Measurements from ENCODE around the gene PMPCB. TPM values are rescaled to one million over a fixed set of nuclear protein-coding genes. Genes with fewer than 3 reads are reported as not detected.

The PMPCB gene
- total RNA-seq, 4 donors from 2014 or later: 34.7 to 65.0 (median 46.3) TPM

DNA sequence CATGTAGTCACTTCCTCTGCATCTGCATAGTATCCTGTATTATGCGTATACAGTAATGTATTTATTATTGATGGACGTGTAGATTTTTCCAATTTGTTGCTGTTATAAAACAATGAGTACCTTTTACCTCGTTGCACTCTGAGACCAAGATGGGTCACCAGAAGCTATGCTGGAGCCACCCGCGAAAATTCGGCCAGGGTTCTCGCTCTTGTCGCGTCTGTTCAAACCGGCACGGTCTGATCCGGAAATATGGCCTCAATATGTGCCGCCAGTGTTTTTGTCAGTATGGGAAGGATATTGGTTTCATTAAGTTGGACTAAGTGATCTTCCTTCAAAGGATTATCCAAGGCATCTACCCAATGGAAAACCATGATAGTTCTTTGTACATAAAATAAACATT is 51.2 kb downstream of the PMPCB start:
- intact Hi-C loops (cut with DNase I): no loop called here
- Histone ChIP-seq H3K27me3 (no peaks in the 10 kb centered on the region), H3K27ac (peak overlapping the region in 3 of 4 donors; percentile 86 to 93 (median 91)), H3K36me3 (peaks cover 0 to 12% (median 0%) of the 10 kb centered on the region in 3 donors), H3K4me3 (peak overlapping the region; percentile 58 to 97 (median 86)), H3K9me3 (no peaks in the 10 kb centered on the region), H3K4me1 (peaks cover 13 to 67% (median 29%) of the 10 kb centered on the region in 3 donors)
- WGBS, 2 donors: 18 to 35% methylated on average over 13 of the region's 13 CpGs
- TF ChIP-seq, protein P1, sequence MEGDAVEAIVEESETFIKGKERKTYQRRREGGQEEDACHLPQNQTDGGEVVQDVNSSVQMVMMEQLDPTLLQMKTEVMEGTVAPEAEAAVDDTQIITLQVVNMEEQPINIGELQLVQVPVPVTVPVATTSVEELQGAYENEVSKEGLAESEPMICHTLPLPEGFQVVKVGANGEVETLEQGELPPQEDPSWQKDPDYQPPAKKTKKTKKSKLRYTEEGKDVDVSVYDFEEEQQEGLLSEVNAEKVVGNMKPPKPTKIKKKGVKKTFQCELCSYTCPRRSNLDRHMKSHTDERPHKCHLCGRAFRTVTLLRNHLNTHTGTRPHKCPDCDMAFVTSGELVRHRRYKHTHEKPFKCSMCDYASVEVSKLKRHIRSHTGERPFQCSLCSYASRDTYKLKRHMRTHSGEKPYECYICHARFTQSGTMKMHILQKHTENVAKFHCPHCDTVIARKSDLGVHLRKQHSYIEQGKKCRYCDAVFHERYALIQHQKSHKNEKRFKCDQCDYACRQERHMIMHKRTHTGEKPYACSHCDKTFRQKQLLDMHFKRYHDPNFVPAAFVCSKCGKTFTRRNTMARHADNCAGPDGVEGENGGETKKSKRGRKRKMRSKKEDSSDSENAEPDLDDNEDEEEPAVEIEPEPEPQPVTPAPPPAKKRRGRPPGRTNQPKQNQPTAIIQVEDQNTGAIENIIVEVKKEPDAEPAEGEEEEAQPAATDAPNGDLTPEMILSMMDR (IDR thresholded peaks at IDR 0.05): no peak
- TF ChIP-seq POLR2A (IDR thresholded peaks at IDR 0.05): no peak
- DNase-seq: no peak

DNA sequence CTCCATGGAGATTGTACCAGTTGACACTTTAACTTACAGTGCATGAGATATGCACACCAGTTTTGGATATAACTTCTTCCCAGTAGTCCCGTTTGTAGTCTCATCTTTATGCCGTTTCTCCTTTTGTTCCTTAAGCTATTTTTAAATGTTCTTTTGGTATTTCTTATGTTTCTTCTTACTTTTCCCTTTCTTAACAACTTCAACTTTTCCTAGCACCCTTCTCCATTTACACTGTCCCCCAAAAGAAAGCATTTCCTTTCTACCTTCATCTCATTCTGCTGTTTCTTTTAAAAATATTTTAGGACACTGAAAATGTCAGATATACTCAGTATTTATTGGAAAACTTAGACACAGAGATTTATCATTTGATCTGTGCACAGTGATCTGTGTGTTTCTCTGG is 51.7 kb downstream of the PMPCB start:
- Histone ChIP-seq H3K4me3 (peak overlapping the region in 3 of 4 donors; percentile 78 to 97 (median 95)), H3K36me3 (peaks cover 0 to 17% (median 0%) of the 10 kb centered on the region in 3 donors), H3K27me3 (no peaks in the 10 kb centered on the region), H3K27ac (no peak overlapping the region), H3K9me3 (no peaks in the 10 kb centered on the region), H3K4me1 (peaks cover 10 to 61% (median 26%) of the 10 kb centered on the region in 3 donors)
- no peak for DNase-seq
- no peak for TF ChIP-seq POLR2A (IDR thresholded peaks at IDR 0.05)
- TF ChIP-seq, protein P1 (IDR thresholded peaks at IDR 0.05): no peak
- intact Hi-C loops (cut with DNase I): no loop called here
- 31 to 34% methylated on average over 2 of the region's 2 CpGs for WGBS, 2 donors

DNA sequence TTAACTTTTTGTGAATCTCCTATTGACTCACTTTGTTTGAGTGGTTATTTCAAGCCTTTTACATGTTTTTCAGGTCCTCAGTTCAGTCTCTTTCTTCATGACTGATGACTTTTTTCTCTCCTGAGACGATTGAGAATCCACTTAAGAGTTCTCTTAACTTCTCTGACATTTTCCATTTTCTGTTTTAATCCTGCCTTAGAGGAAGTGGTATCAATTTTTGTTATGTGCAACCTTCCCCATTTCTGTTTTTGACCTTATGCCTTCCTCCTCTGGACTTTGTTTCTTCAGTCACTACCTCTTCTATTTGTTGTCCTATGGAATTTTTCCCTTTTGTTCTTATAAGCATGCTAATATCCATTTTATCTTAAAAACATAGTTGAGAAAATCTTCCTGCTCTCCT is 52.6 kb downstream of the PMPCB start:
- intact Hi-C loops (cut with DNase I): no loop called here
- no peaks in the 10 kb centered on the region for H3K27me3 ChIP-seq
- WGBS, 2 donors: 41 to 42% methylated on average over 1 of the region's 1 CpG
- H3K27ac ChIP-seq: no peak overlapping the region
- H3K36me3 ChIP-seq: peaks cover 0 to 26% (median 0%) of the 10 kb centered on the region in 3 donors
- H3K4me1 ChIP-seq: peaks cover 10 to 60% (median 26%) of the 10 kb centered on the region in 3 donors
- no peaks in the 10 kb centered on the region for H3K9me3 ChIP-seq
- DNase-seq: no peak
- TF ChIP-seq, protein P1 (IDR thresholded peaks at IDR 0.05): no peak
- TF ChIP-seq POLR2A (IDR thresholded peaks at IDR 0.05): no peak
- no peak overlapping the region for H3K4me3 ChIP-seq

Small RNA genes lying within 50 kb of the gene (small RNA-seq; reads per million reads assigned to genes)
- 0 reads per million in 4 donors for gene RPS29P16

Other genes starting within 250 kb of the PMPCB start
- gene FBXL13, start 222.6 kb upstream of the PMPCB start, total RNA-seq: under 1 TPM; 0.40 to 0.95 (median 0.51) TPM
- 10 to 100 TPM; 21.0 to 42.5 (median 36.6) TPM for gene ARMC10, start 222.3 kb upstream of the PMPCB start, total RNA-seq
- 1 to 10 TPM; 1.5 to 8.4 (median 4.7) TPM for gene NAPEPLD, start 148.3 kb upstream of the PMPCB start, total RNA-seq
- gene DNAJC2, start 47.3 kb downstream of the PMPCB start, total RNA-seq: 10 to 100 TPM; 10.9 to 26.1 (median 17.7) TPM
- gene PSMC2, start 50.2 kb downstream of the PMPCB start, total RNA-seq: 100 to 1,000 TPM in 3 of 4 donors, 10 to 100 TPM in 1; 65.9 to 128 (median 105) TPM
- under 1 TPM in 1 of 4 donors, not detected in 3; 0.19 TPM for gene SLC26A5, start 148.8 kb downstream of the PMPCB start, total RNA-seq

Measured in esophagus squamous epithelium (tissue), 5 donors.